NCI-H460 (cell line): Measurements from ENCODE around the gene ZNF90. TPM values are rescaled to one million over a fixed set of nuclear protein-coding genes. Genes with fewer than 3 reads are reported as not detected.
"Not testable (repeated sequence)": the region's sequence is repeated elsewhere in the genome, so short reads cannot be mapped to it uniquely, and the experiment has no call there.

ENCODE experiments used
- DNase-seq: peaks from one replicate; pipeline ENCODE4 v3.0.0-alpha.2; 2016; ENCODE audit warnings: low read depth; ENCODE audit errors: extremely low read depth
- small RNA-seq, 2 experiments: library from RNA; depleted of rRNA; stranded (forward); fragments of <200 nt; gene quantifications; one replicate each; pipeline ENCODE3, GENCODE V24; 2014
- total RNA-seq: library from RNA; depleted of rRNA; stranded (reverse); fragments of >200 nt; shearing (Covaris generic); gene quantifications from 2 replicates; pipeline ENCODE4 v1.2.3, GENCODE V29; 2014; rRNA removed

Gene ZNF90
- total RNA-seq, 1 experiment from 2014 or later: not detected

- no peak for DNase-seq
These were observed 24.3 kb downstream of the ZNF90 start for GRCh38 chr19:20102097-20102496.

GRCh38 chr19:20103091-20103740 is 25.4 kb downstream of the ZNF90 start:
- DNase-seq: no peak

GRCh38 chr19:20107301-20107700 is 29.5 kb downstream of the ZNF90 start:
- DNase-seq: no peak

GRCh38 chr19:20118064-20118839 is 40.5 kb downstream of the ZNF90 start:
- DNase-seq: not testable (repeated sequence)

GRCh38 chr19:20124879-20125278 is 47.1 kb downstream of the ZNF90 start:
- DNase-seq: no peak

GRCh38 chr19:20132933-20133332 is 55.1 kb downstream of the ZNF90 start:
- DNase-seq: not testable (repeated sequence)

- not testable (repeated sequence) for DNase-seq
These were observed 59.9 kb downstream of the ZNF90 start for GRCh38 chr19:20137714-20138113.

GRCh38 chr19:20151617-20152145 is 73.9 kb downstream of the ZNF90 start:
- no peak for DNase-seq

GRCh38 chr19:20152506-20152905 is 74.7 kb downstream of the ZNF90 start:
- not testable (repeated sequence) for DNase-seq

- no peak for DNase-seq
These were observed 75.5 kb downstream of the ZNF90 start for GRCh38 chr19:20153281-20153680.

GRCh38 chr19:20154636-20155035 is 76.8 kb downstream of the ZNF90 start:
- DNase-seq: no peak

GRCh38 chr19:20162821-20163220 is 85.0 kb downstream of the ZNF90 start:
- no peak for DNase-seq

- no peak for DNase-seq
These were observed 86.7 kb downstream of the ZNF90 start for GRCh38 chr19:20164456-20164855.

GRCh38 chr19:20165971-20166592 is 88.3 kb downstream of the ZNF90 start:
- no peak for DNase-seq

- no peak for DNase-seq
These were observed 89.3 kb downstream of the ZNF90 start, which contains the start of gene ZNF486 for GRCh38 chr19:20167020-20167644. TSS of gene ZNF486 (plus strand) at chr19:20167214. CDS start at chr19:20167331, 117 bp downstream.

GRCh38 chr19:20167651-20168122 is 89.9 kb downstream of the ZNF90 start:
- DNase-seq: no peak

Small RNA genes lying within 50 kb of the gene (small RNA-seq; reads per million reads assigned to genes)
- 0 reads per million in 2 experiments for gene AC006539.3

Other genes starting within 250 kb of the ZNF90 start
- gene ZNF253, start 212.1 kb upstream of the ZNF90 start, total RNA-seq: 1.5 and 2.4 TPM in 2 replicates
- 0.17 TPM in 1 of 2 replicates, not detected in the other for gene ZNF93, start 177.1 kb upstream of the ZNF90 start, total RNA-seq
- gene ZNF682, start 38.5 kb upstream of the ZNF90 start, total RNA-seq: not detected in 2 replicates
- gene ZNF486, start 89.2 kb downstream of the ZNF90 start, total RNA-seq: not detected in 2 replicates